GM18526 (cell line): Measurements from ENCODE around the gene KLHDC10.

Experiments used
- POLR2A ChIP-seq: IDR thresholded peaks from 3 replicates; pipeline ENCODE4 v1.6.1; 2011; ENCODE audit not compliant: insufficient read length; ENCODE audit errors: extremely low read depth

Gene KLHDC10

DNA sequence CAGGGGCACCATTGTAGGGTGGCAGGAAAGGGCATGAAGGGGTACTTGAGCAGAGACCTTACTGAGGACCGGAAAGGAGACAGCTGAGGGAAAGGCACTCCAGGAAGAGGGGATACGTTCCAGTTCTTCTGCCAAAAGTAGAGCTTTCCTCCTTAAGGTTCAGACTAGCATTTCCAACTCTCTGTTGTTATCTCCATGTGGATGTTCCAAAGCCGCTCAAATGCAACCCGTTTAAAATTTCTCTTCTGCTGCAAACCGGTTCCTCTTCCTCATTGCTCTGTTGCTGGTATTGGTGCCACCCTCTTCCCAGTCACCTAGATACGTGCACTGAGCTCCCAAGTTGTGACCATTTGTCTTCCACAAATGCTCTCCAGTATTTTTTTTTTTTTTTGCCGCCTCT, 87.4 kb downstream of the KLHDC10 start:
- no peak for TF ChIP-seq POLR2A

DNA sequence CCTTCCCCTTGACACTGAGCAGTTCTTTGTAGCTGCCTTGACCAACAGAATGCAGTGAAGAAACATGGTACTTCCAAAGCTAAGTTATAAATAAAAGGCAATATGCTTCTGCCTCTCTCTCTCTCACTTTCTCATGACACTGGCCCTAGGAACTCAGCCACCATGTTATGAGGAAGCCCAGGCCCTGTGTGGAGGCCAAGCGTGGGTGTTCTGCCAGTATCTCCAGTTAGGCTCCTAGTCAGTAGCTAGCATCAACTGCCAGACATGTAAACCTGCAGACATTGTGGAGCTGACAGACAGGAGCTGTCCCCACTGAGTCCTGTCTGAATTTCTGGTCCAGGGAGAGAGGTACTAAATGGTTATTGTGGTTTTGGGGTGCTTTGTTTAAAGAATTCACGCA, 89.7 kb downstream of the KLHDC10 start:
- no peak for TF ChIP-seq POLR2A

- no peak for TF ChIP-seq POLR2A
These were observed 90.1 kb downstream of the KLHDC10 start for GRCh38 chr7:130160455-130160854.

- no peak for TF ChIP-seq POLR2A
These were observed 91.9 kb downstream of the KLHDC10 start for GRCh38 chr7:130162196-130162595.

- TF ChIP-seq POLR2A = no peak
These were observed 104.1 kb downstream of the KLHDC10 start for GRCh38 chr7:130174237-130174959.

DNA sequence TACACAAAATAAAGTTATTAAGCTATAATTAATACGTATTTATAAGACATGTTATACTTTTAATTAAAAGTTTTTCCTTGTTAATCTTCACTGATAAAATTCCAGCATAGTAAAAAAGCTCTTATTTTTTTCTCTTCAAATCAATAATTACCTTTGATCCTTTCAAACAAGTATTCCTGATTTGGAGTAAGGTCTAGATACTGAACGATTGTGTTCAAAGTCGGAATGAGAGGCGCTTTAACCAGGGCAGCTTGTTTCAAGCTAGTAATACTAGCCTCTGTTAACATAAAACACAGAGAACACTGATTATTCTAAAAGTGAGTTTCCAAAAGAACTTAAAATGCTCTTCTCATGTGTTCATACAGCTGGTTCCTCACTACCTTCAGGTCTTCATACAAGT, 107.9 kb downstream of the KLHDC10 start:
- TF ChIP-seq POLR2A = no peak

GRCh38 chr7:130179631-130180030, 109.3 kb downstream of the KLHDC10 start:
- TF ChIP-seq POLR2A = no peak

- no peak for TF ChIP-seq POLR2A
These were observed 110.4 kb downstream of the KLHDC10 start for GRCh38 chr7:130180571-130181262.

DNA sequence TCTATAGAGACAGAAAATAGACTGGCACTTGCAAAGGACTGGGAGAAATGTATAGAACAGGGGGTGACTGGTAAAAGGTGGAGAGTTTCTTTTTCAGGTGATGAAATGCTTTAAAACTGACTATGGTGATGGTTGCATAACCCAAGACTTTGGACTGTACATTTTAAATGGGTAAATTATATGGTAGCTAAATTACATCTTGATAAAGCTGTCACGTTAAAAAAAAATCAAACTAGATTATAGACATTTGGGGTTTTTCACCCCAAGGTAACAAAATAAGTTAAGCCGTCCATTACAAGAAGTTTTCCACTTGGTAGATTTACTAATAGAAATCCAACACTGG, 110.9 kb downstream of the KLHDC10 start:
- TF ChIP-seq POLR2A = no peak

DNA sequence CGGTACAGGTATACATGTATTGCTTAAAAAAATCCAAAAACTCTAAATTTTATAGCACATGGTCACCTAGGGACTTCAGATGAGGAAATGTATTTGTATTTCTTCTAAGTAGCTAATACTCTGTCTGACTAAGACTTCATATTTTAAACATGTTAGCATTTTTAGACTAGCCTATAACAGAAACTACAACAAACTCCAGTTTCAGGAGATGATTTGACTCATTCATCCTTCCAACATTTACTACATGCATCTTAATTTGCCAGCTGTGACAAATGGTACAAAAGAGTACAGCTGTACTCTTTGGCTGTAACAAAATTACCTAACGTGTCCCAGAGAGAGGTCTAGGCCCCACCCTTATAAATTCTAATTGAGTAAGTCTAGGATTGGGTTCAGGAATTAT, 112.7 kb downstream of the KLHDC10 start:
- TF ChIP-seq POLR2A = no peak
